Stimulated activated CD8-positive, alpha-beta memory T cell treated with anti-CD3 and anti-CD28 coated beads, Interleukin-4, amount 100 ng/mL, for 48 hours (primary cell): ENCODE results near the gene MYO10.

Source experiments
- DNase-seq: peaks from one replicate; pipeline ENCODE4 v3.0.0-alpha.2; 2020

MYO10 gene

GRCh38 chr5:16914584-16914983, 21.5 kb downstream of the MYO10 start:
- no peak for DNase-seq

- no peak for DNase-seq
Observed at GRCh38 chr5:16914108-16914435, 22.0 kb downstream of the MYO10 start.

- no peak for DNase-seq
Observed at GRCh38 chr5:16913187-16914107, 22.6 kb downstream of the MYO10 start.

- no peak for DNase-seq
Observed at GRCh38 chr5:16912080-16912479, 24.0 kb downstream of the MYO10 start.

GRCh38 chr5:16909464-16909863, 26.6 kb downstream of the MYO10 start:
- DNase-seq: no peak

GRCh38 chr5:16907270-16907669, 28.8 kb downstream of the MYO10 start:
- no peak for DNase-seq

- no peak for DNase-seq
Observed at GRCh38 chr5:16906255-16906654, 29.8 kb downstream of the MYO10 start.

- no peak for DNase-seq
Observed at GRCh38 chr5:16903480-16904300, 32.4 kb downstream of the MYO10 start.

- no peak for DNase-seq
Observed at GRCh38 chr5:16902846-16903245, 33.2 kb downstream of the MYO10 start.

- DNase-seq: no peak
Observed at GRCh38 chr5:16901021-16901644, 35.0 kb downstream of the MYO10 start.

GRCh38 chr5:16899171-16899570, 36.9 kb downstream of the MYO10 start:
- no peak for DNase-seq

- DNase-seq: no peak
Observed at GRCh38 chr5:16897800-16898199, 38.3 kb downstream of the MYO10 start.

GRCh38 chr5:16897284-16897704, 38.8 kb downstream of the MYO10 start:
- DNase-seq: no peak

- no peak for DNase-seq
Observed at GRCh38 chr5:16896767-16897166, 39.3 kb downstream of the MYO10 start.

GRCh38 chr5:16894236-16895057, 41.6 kb downstream of the MYO10 start:
- no peak for DNase-seq

GRCh38 chr5:16891033-16891432, 45.1 kb downstream of the MYO10 start:
- no peak for DNase-seq

- DNase-seq: no peak
Observed at GRCh38 chr5:16889972-16890519, 46.0 kb downstream of the MYO10 start.

GRCh38 chr5:16889203-16889971, 46.7 kb downstream of the MYO10 start:
- no peak for DNase-seq

GRCh38 chr5:16888694-16889124, 47.4 kb downstream of the MYO10 start:
- DNase-seq: no peak

GRCh38 chr5:16886793-16887345, 49.2 kb downstream of the MYO10 start:
- DNase-seq: no peak

GRCh38 chr5:16886366-16886736, 49.7 kb downstream of the MYO10 start:
- no peak for DNase-seq
